Liver (tissue), 9 donors: ENCODE results near the gene LSM7. TPM values are rescaled to one million over a fixed set of nuclear protein-coding genes. Genes with fewer than 3 reads are reported as not detected.

Experiments
- DNase-seq: peaks from one replicate; pipeline ENCODE4 v3.0.0-alpha.2; 2017; ENCODE audit warnings: low spot score
- H3K27ac ChIP-seq, 2 donors: one replicate each; pipeline ENCODE4 v1.7.0; 2013; ENCODE audit warnings: inconsistent platforms in 2 of 2, low read length in 2 of 2, control low read depth in 1 of 2, low read depth in 1 of 2, mild to moderate bottlenecking in 1 of 2
- H3K27me3 ChIP-seq, 4 donors: one replicate each; pipeline versions ENCODE4 v1.6.1 to v1.7.0; 2013; ENCODE audit warnings: low read length in 3 of 4, inconsistent platforms in 1 of 4, mild to moderate bottlenecking in 1 of 4, moderate library complexity in 1 of 4; ENCODE audit not compliant: control insufficient read depth in 4 of 4, insufficient read depth in 4 of 4
- H3K36me3 ChIP-seq, 4 donors: one replicate each; pipeline versions ENCODE4 v1.6.1 to v1.7.0; 2013; ENCODE audit warnings: low read length in 3 of 4, mild to moderate bottlenecking in 3 of 4, low read depth in 1 of 4, moderate library complexity in 1 of 4; ENCODE audit not compliant: control insufficient read depth in 4 of 4, insufficient read depth in 3 of 4
- H3K4me1 ChIP-seq, 4 donors: one replicate each; pipeline versions ENCODE4 v1.6.1 to v1.7.0; 2013; ENCODE audit warnings: low read length in 3 of 4, mild to moderate bottlenecking in 3 of 4, moderate library complexity in 1 of 4; ENCODE audit not compliant: control insufficient read depth in 4 of 4, insufficient read depth in 4 of 4
- H3K4me3 ChIP-seq, 3 donors: one replicate each; pipeline versions ENCODE4 v1.6.1 to v1.7.0; 2013; ENCODE audit warnings: low read length in 3 of 3, control low read depth in 1 of 3, low read depth in 1 of 3, mild to moderate bottlenecking in 1 of 3
- H3K9ac ChIP-seq, 2 donors: one replicate each; pipeline ENCODE4 v1.7.0; 2013; ENCODE audit warnings: low read length in 2 of 2, mild to moderate bottlenecking in 2 of 2, moderate library complexity in 2 of 2, control low read depth in 1 of 2, low read depth in 1 of 2
- H3K9me3 ChIP-seq, 4 donors: one replicate each; pipeline versions ENCODE4 v1.6.1 to v1.7.0; 2013; ENCODE audit warnings: low read length in 3 of 4; ENCODE audit not compliant: control insufficient read depth in 4 of 4
- EGR1 ChIP-seq, 2 donors: IDR thresholded peaks; 2 replicates each; pipeline ENCODE4 v1.6.1; 2016 to 2018; ENCODE audit warnings: antibody characterized with exemption in 2 of 2, low read depth in 2 of 2
- FOXA1 ChIP-seq: IDR thresholded peaks from 2 replicates; pipeline ENCODE4 v1.6.1; 2016; ENCODE audit warnings: antibody characterized with exemption
- FOXA2 ChIP-seq: IDR thresholded peaks from 2 replicates; pipeline ENCODE4 v1.6.1; 2016; ENCODE audit warnings: antibody characterized with exemption
- GABPA ChIP-seq, 2 donors: IDR thresholded peaks in 1 of 2; conservative IDR thresholded peaks in 1 of 2; 2 replicates each; pipeline ENCODE4 v1.6.1; 2016; ENCODE audit warnings: antibody characterized with exemption in 2 of 2, mild to moderate bottlenecking in 1 of 2, moderate library complexity in 1 of 2
- HNF4A ChIP-seq, 2 donors: conservative IDR thresholded peaks; 2 replicates each; pipeline ENCODE4 v1.6.1; 2016; ENCODE audit warnings: antibody characterized with exemption in 2 of 2, mild to moderate bottlenecking in 2 of 2
- HNF4G ChIP-seq: IDR thresholded peaks from 2 replicates; pipeline ENCODE4 v1.6.1; 2016; ENCODE audit warnings: antibody characterized with exemption
- JUND ChIP-seq, 2 donors: IDR thresholded peaks; 2 replicates each; pipeline ENCODE4 v1.6.1; 2016; ENCODE audit warnings: antibody characterized with exemption in 2 of 2
- NR2F2 ChIP-seq: IDR thresholded peaks from 2 replicates; pipeline ENCODE4 v1.6.1; 2016; ENCODE audit warnings: antibody characterized with exemption
- RAD21 ChIP-seq, 2 donors: IDR thresholded peaks; 2 replicates each; pipeline ENCODE4 v1.6.1; 2016; ENCODE audit warnings: antibody characterized with exemption in 2 of 2, mild to moderate bottlenecking in 2 of 2
- RXRA ChIP-seq, 2 donors: IDR thresholded peaks; 2 replicates each; pipeline ENCODE4 v1.6.1; 2017 to 2018; ENCODE audit warnings: antibody characterized with exemption in 2 of 2, mild to moderate bottlenecking in 1 of 2
- SP1 ChIP-seq: IDR thresholded peaks from 2 replicates; pipeline ENCODE4 v1.6.1; 2018; ENCODE audit warnings: antibody characterized with exemption, mild to moderate bottlenecking
- TAF1 ChIP-seq: conservative IDR thresholded peaks from 2 replicates; pipeline ENCODE4 v1.6.1; 2016; ENCODE audit warnings: antibody characterized with exemption, mild to moderate bottlenecking
- YY1 ChIP-seq: IDR thresholded peaks from 2 replicates; pipeline ENCODE4 v1.6.1; 2016; ENCODE audit warnings: antibody characterized with exemption, mild to moderate bottlenecking
- WGBS: extraction: QIAGEN DNeasy Blood & Tissue Kit; methylation state at CpG from one replicate; pipeline ENCODE4 v1.1.7; 2013; 5-methylcytosine and 5-hydroxymethylcytosine counted together
- polyA plus RNA-seq, 2 donors: library from polyadenylated mRNA; stranded (reverse) in 1 of 2; unstranded in 1 of 2; fragments of 200-250 nt in 1 of 2; fragments of >200 nt in 1 of 2; fragmentation: Nextera tagmentation in 1 of 2; extraction: Ambion mirVana in 1 of 2; gene quantifications; one replicate each; pipeline versions ENCODE4 v1.2.1 to v1.2.3, GENCODE V29; 2013 to 2015
- total RNA-seq, 2 donors: library from RNA; depleted of rRNA; stranded (reverse); fragments of >200 nt; gene quantifications; one replicate each; pipeline ENCODE4 v1.2.3, GENCODE V29; 2014
- TF ChIP-seq, protein P1 (sequence below): IDR thresholded peaks from 2 replicates; pipeline ENCODE4 v1.6.1; 2016; ENCODE audit warnings: antibody characterized with exemption, mild to moderate bottlenecking
- TF ChIP-seq, protein P2 (sequence below): IDR thresholded peaks from 2 replicates; pipeline ENCODE4 v1.6.1; 2016; ENCODE audit warnings: antibody characterized with exemption
- TF ChIP-seq, protein P3 (sequence below): IDR thresholded peaks from 2 replicates; pipeline ENCODE4 v1.6.1; 2016; ENCODE audit warnings: antibody characterized with exemption
- TF ChIP-seq, protein P4 (sequence below): fragments of 150-350 bp; IDR thresholded peaks from 2 replicates; pipeline ENCODE4 v1.5.1; 2017; ENCODE audit warnings: improper control_type of control experiment, low read depth, low read length; ENCODE audit not compliant: missing input control
- TF ChIP-seq, protein P5 (sequence below): IDR thresholded peaks from 2 replicates; pipeline ENCODE4 v1.6.1; 2016; ENCODE audit warnings: antibody characterized with exemption
- donor health status: healthy.
- donor health status: healthy.
- donor health status: healthy.
- donor health status: healthy.
- donor health status: healthy.

LSM7 gene
- total and polyA plus RNA-seq, 4 donors = 23.6 to 59.9 (median 38.5) TPM

DNA sequence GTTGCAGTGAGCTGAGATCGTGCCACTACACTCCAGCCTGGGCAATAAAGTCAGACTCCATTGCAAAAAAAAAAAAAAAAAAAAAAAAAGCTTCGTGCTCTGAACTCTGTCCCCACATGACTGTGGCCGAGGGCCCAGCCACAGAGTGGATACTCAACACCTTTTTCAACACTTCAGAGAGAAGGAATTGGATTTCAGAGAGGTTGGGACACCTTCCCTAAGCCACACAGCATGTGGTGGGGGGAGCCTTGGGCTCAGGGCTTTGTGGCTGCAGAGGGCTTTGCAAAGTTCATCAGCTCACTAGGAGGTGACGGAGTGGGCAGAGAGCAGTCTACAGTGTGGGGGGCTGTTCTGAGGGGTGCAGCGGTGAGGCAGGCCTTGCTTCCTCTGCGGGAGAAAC is 9.5 kb downstream of the LSM7 start:
- Histone ChIP-seq H3K27ac (no peak overlapping the region), H3K9me3 (no peaks in the 10 kb centered on the region), H3K36me3 (peaks cover 0 to 14% (median 3%) of the 10 kb centered on the region in 4 donors), H3K4me1 (peaks cover 0 to 6% (median 2%) of the 10 kb centered on the region in 4 donors), H3K9ac (no peak overlapping the region), H3K4me3 (no peak overlapping the region), H3K27me3 (no peaks in the 10 kb centered on the region)
- TF ChIP-seq RXRA (IDR thresholded peaks at IDR 0.05) (no peak), HNF4G (no peak), NR2F2 (no peak), FOXA2 (no peak), GABPA (IDR thresholded peaks at IDR 0.05 in 1 of 2, conservative IDR thresholded peaks at IDR 0.05 in 1 of 2) (no peak), RAD21 (IDR thresholded peaks at IDR 0.05) (no peak), JUND (IDR thresholded peaks at IDR 0.05) (no peak)
- TF ChIP-seq, protein P1, sequence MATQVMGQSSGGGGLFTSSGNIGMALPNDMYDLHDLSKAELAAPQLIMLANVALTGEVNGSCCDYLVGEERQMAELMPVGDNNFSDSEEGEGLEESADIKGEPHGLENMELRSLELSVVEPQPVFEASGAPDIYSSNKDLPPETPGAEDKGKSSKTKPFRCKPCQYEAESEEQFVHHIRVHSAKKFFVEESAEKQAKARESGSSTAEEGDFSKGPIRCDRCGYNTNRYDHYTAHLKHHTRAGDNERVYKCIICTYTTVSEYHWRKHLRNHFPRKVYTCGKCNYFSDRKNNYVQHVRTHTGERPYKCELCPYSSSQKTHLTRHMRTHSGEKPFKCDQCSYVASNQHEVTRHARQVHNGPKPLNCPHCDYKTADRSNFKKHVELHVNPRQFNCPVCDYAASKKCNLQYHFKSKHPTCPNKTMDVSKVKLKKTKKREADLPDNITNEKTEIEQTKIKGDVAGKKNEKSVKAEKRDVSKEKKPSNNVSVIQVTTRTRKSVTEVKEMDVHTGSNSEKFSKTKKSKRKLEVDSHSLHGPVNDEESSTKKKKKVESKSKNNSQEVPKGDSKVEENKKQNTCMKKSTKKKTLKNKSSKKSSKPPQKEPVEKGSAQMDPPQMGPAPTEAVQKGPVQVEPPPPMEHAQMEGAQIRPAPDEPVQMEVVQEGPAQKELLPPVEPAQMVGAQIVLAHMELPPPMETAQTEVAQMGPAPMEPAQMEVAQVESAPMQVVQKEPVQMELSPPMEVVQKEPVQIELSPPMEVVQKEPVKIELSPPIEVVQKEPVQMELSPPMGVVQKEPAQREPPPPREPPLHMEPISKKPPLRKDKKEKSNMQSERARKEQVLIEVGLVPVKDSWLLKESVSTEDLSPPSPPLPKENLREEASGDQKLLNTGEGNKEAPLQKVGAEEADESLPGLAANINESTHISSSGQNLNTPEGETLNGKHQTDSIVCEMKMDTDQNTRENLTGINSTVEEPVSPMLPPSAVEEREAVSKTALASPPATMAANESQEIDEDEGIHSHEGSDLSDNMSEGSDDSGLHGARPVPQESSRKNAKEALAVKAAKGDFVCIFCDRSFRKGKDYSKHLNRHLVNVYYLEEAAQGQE = no peak
- TF ChIP-seq, protein P2, sequence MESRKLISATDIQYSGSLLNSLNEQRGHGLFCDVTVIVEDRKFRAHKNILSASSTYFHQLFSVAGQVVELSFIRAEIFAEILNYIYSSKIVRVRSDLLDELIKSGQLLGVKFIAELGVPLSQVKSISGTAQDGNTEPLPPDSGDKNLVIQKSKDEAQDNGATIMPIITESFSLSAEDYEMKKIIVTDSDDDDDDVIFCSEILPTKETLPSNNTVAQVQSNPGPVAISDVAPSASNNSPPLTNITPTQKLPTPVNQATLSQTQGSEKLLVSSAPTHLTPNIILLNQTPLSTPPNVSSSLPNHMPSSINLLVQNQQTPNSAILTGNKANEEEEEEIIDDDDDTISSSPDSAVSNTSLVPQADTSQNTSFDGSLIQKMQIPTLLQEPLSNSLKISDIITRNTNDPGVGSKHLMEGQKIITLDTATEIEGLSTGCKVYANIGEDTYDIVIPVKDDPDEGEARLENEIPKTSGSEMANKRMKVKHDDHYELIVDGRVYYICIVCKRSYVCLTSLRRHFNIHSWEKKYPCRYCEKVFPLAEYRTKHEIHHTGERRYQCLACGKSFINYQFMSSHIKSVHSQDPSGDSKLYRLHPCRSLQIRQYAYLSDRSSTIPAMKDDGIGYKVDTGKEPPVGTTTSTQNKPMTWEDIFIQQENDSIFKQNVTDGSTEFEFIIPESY = no peak
- DNase-seq = no peak
- WGBS = 87% methylated on average over 6 of the region's 6 CpGs

DNA sequence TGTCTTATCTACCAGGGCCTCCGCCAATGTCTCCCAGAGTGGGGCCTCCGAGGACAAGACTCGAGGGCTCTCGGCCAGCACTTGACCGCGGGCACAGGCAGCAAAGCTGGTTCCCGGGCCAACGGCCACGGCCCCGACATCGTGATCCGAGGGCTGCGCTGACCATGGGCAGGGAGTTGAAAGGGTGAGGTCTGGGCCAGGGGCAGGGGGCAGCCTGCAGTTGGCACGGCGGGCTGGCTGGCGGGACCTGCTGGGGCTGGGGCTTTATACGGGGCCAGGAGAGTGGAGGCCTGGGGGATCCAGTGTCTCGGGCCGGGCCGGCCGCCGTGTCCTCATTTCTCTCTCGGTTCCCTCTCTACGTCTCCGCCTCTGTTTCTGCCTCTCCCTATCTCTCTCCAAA is 10.6 kb downstream of the LSM7 start:
- H3K36me3 ChIP-seq = peaks cover 0 to 6% (median 2%) of the 10 kb centered on the region in 4 donors
- WGBS = 91% methylated on average over 25 of the region's 25 CpGs
- TF ChIP-seq GABPA (IDR thresholded peaks at IDR 0.05 in 1 of 2, conservative IDR thresholded peaks at IDR 0.05 in 1 of 2) = no peak
- TF ChIP-seq RXRA (IDR thresholded peaks at IDR 0.05) = no peak
- TF ChIP-seq, protein P1 = no peak
- TF ChIP-seq, protein P3, sequence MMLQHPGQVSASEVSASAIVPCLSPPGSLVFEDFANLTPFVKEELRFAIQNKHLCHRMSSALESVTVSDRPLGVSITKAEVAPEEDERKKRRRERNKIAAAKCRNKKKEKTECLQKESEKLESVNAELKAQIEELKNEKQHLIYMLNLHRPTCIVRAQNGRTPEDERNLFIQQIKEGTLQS = no peak
- TF ChIP-seq FOXA1 = no peak
- TF ChIP-seq, protein P4, sequence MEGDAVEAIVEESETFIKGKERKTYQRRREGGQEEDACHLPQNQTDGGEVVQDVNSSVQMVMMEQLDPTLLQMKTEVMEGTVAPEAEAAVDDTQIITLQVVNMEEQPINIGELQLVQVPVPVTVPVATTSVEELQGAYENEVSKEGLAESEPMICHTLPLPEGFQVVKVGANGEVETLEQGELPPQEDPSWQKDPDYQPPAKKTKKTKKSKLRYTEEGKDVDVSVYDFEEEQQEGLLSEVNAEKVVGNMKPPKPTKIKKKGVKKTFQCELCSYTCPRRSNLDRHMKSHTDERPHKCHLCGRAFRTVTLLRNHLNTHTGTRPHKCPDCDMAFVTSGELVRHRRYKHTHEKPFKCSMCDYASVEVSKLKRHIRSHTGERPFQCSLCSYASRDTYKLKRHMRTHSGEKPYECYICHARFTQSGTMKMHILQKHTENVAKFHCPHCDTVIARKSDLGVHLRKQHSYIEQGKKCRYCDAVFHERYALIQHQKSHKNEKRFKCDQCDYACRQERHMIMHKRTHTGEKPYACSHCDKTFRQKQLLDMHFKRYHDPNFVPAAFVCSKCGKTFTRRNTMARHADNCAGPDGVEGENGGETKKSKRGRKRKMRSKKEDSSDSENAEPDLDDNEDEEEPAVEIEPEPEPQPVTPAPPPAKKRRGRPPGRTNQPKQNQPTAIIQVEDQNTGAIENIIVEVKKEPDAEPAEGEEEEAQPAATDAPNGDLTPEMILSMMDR = no peak
- TF ChIP-seq HNF4G = no peak
- no peak for TF ChIP-seq SP1
- TF ChIP-seq JUND (IDR thresholded peaks at IDR 0.05) = no peak
- TF ChIP-seq RAD21 (IDR thresholded peaks at IDR 0.05) = no peak
- TF ChIP-seq FOXA2 = no peak
- TF ChIP-seq, protein P2 = no peak
- TF ChIP-seq HNF4A (conservative IDR thresholded peaks at IDR 0.05) = no peak
- TF ChIP-seq, protein P5, sequence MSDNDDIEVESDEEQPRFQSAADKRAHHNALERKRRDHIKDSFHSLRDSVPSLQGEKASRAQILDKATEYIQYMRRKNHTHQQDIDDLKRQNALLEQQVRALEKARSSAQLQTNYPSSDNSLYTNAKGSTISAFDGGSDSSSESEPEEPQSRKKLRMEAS = no peak
- TF ChIP-seq YY1 = no peak
- TF ChIP-seq TAF1 = no peak
- no peak for TF ChIP-seq EGR1 (IDR thresholded peaks at IDR 0.05; ENCODE audit: low read depth in 2 of 2)
- TF ChIP-seq NR2F2 = no peak

More for the DNA sequence above, 10.6 kb downstream of the LSM7 start:
- DNase-seq = no peak
- H3K27me3 ChIP-seq = no peaks in the 10 kb centered on the region
- peaks cover 0 to 6% (median 2%) of the 10 kb centered on the region in 4 donors for H3K4me1 ChIP-seq
- H3K4me3 ChIP-seq = no peak overlapping the region
- no peaks in the 10 kb centered on the region for H3K9me3 ChIP-seq
- H3K27ac ChIP-seq = no peak overlapping the region
- no peak overlapping the region for H3K9ac ChIP-seq
